ENCODE data around the gene WNT4. TPM values are rescaled to one million over a fixed set of nuclear protein-coding genes. Genes with fewer than 3 reads are reported as not detected.

Gene WNT4
- total and polyA plus RNA-seq, 10 of the 15 experiments (the other 5 are each of a cell fraction or from before 2014, with no cell fraction given), result 0.01 TPM; not detected in 9

DNA sequence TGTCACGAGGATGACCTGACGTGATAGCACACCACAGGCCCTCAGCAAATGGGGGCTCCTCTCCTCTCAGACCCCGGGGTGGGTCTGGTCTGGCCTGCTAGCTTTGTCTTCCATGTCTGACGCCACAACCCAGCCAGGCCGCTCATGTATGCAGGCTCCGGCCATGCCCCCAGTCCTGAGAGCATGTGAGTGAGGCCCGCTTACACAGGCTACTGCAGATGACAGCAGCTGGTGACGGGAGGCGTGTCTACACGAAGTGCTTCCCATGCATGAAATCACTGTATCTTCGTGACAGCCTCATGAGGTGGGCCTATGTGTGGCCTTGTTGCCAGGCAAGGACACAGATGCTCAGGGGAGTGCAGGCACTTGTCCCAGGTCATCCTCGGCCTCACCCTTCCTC, 16.4 kb downstream of the WNT4 start:
- Histone ChIP-seq H3K4me2 (ENCODE audit: control insufficient read depth, insufficient read depth) (no peak overlapping the region), H3K79me2 (ENCODE audit: control insufficient read depth, insufficient read depth, low read length) (no peaks in the 10 kb centered on the region), H3K4me1 (ENCODE audit: control insufficient read depth, insufficient read depth, low read length) (no peaks in the 10 kb centered on the region), H3K27me3 (replicated peaks in 1 of 2; ENCODE audit: control insufficient read depth in 2 of 2, insufficient read depth in 2 of 2, low read length in 1 of 2) (no peaks in the 10 kb centered on the region), H3K36me3 (ENCODE audit: control insufficient read depth in 2 of 2, insufficient read depth in 2 of 2, low read length in 1 of 2) (no peaks in the 10 kb centered on the region; a peak in 1 of 4 replicates), H3K27ac (ENCODE audit: control insufficient read depth, insufficient read depth) (no peak overlapping the region), H3K4me3 (no peak overlapping the region), H3K9ac (ENCODE audit: control insufficient read depth, insufficient read depth, low read length) (no peak overlapping the region), H2AFZ (ENCODE audit: control insufficient read depth, low read depth, low read length) (no peak overlapping the region), H4K20me1 (ENCODE audit: control insufficient read depth, insufficient read depth) (no peaks in the 10 kb centered on the region), H3K9me3 (replicated peaks; ENCODE audit: control insufficient read depth, insufficient read depth, low read length) (no peaks in the 10 kb centered on the region)
- ChIA-PET SMC1A (ENCODE audit: uncharacterized antibody, unreplicated experiment) (no interaction called here), RAD21 (ENCODE audit: unreplicated experiment) (no interaction called here), CTCF (no interaction called here), POLR2A (no interaction called here)
- no peak for TF ChIP-seq FOXK2 (IDR thresholded peaks at IDR 0.05)
- TF ChIP-seq RUNX3 (IDR thresholded peaks at IDR 0.05; ENCODE audit: low read length), result no peak
- in situ Hi-C loops (cut with MboI), result no loop called here
- FAIRE-seq (no peak), ATAC-seq (0 out of 3 replicates have a peak, but pooled peaks have one; percentile 19), DNase-seq (ENCODE audit: low read depth, low spot score) (no peak)
- WGBS (ENCODE audit: insufficient coverage, insufficient replicate concordance, low lambda C conversion rate, missing lambda C conversion rate), result 60% methylated on average over 12 of the region's 12 CpGs
- BruUV-seq (replicated peaks), result no TSS peak
- intact Hi-C loops (cut with micrococcal nuclease; ENCODE audit: unreplicated experiment), result no loop called here

DNA sequence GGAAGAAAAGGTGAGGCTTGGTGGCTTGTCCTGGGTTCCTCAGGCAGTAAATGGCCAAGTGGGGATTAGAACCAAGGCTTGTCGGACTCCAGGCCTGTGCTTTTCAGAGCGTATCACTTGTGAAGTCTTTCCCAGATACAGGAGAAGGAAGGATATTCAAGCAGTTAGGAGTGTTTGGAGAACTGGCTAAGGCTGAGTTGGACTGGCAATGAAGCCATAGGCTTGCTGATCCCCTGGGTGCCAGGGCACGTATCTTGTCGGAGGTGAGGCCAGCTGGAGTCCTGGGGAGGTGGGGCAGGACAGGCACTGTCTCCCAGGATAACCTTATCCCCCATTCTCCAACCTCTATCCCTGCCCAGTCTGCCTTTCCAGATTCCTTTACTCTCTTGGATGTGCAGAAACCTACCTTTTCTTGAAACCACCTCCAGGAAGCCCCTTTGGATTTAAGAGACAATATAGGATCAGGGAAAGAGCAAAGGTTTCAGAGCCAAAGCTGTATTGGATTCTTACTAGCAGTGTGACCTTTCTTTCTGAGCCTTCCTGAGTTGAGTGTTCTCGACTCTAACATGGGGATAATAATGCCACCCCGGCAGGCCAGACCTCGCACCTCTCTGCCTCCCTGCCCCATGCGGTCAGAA, 18.2 kb downstream of the WNT4 start:
- Histone ChIP-seq H2AFZ (ENCODE audit: control insufficient read depth, low read depth, low read length) (no peak overlapping the region), H3K4me2 (ENCODE audit: control insufficient read depth, insufficient read depth) (no peak overlapping the region), H4K20me1 (ENCODE audit: control insufficient read depth, insufficient read depth) (no peaks in the 10 kb centered on the region; the same call in 1 of the 2 replicates), H3K27ac (ENCODE audit: control insufficient read depth, insufficient read depth) (no peak overlapping the region), H3K79me2 (ENCODE audit: control insufficient read depth, insufficient read depth, low read length) (no peaks in the 10 kb centered on the region), H3K36me3 (ENCODE audit: control insufficient read depth in 2 of 2, insufficient read depth in 2 of 2, low read length in 1 of 2) (peaks cover 0 to 5% of the 10 kb centered on the region in 2 experiments; a peak in 3 of 4 replicates), H3K9me3 (replicated peaks; ENCODE audit: control insufficient read depth, insufficient read depth, low read length) (no peaks in the 10 kb centered on the region), H3K27me3 (replicated peaks in 1 of 2; ENCODE audit: control insufficient read depth in 2 of 2, insufficient read depth in 2 of 2, low read length in 1 of 2) (no peaks in the 10 kb centered on the region), H3K9ac (ENCODE audit: control insufficient read depth, insufficient read depth, low read length) (no peak overlapping the region), H3K4me3 (no peak overlapping the region), H3K4me1 (ENCODE audit: control insufficient read depth, insufficient read depth, low read length) (peaks cover 2% of the 10 kb centered on the region; the same call in 1 of the 2 replicates)
- ATAC-seq (no peak), DNase-seq (ENCODE audit: low read depth, low spot score) (no peak), FAIRE-seq (no peak)
- ChIA-PET RAD21 (ENCODE audit: unreplicated experiment) (no interaction called here), POLR2A (interaction anchor here (0.6 kb wide), 1 partner anchor 925 kb away, joined by 5 read pairs; no protein-coding TSS in a partner anchor), SMC1A (ENCODE audit: uncharacterized antibody, unreplicated experiment) (no interaction called here), CTCF (no interaction called here)
- in situ Hi-C loops (cut with MboI) (no loop called here), intact Hi-C loops (cut with micrococcal nuclease; ENCODE audit: unreplicated experiment) (no loop called here)
- WGBS (ENCODE audit: insufficient coverage, insufficient replicate concordance, low lambda C conversion rate, missing lambda C conversion rate), result 80% methylated on average over 8 of the region's 8 CpGs
- no TSS peak for BruUV-seq (replicated peaks)
- no peak for TF ChIP-seq TAF1 (IDR thresholded peaks at IDR 0.05; ENCODE audit: borderline replicate concordance, low read depth, low read length)
- no peak for TF ChIP-seq CHD4 (IDR thresholded peaks at IDR 0.05)
- no peak for TF ChIP-seq CHD1 (IDR thresholded peaks at IDR 0.05; ENCODE audit: low read depth, low read length)
- TF ChIP-seq, protein P1, sequence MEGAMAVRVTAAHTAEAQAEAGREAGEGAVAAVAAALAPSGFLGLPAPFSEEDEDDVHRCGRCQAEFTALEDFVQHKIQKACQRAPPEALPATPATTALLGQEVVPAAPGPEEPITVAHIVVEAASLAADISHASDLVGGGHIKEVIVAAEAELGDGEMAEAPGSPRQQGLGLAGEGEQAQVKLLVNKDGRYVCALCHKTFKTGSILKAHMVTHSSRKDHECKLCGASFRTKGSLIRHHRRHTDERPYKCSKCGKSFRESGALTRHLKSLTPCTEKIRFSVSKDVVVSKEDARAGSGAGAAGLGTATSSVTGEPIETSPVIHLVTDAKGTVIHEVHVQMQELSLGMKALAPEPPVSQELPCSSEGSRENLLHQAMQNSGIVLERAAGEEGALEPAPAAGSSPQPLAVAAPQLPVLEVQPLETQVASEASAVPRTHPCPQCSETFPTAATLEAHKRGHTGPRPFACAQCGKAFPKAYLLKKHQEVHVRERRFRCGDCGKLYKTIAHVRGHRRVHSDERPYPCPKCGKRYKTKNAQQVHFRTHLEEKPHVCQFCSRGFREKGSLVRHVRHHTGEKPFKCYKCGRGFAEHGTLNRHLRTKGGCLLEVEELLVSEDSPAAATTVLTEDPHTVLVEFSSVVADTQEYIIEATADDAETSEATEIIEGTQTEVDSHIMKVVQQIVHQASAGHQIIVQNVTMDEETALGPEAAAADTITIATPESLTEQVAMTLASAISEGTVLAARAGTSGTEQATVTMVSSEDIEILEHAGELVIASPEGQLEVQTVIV (IDR thresholded peaks at IDR 0.05; ENCODE audit: borderline replicate concordance, partially characterized antibody), result no peak
- TF ChIP-seq SPI1 (IDR thresholded peaks at IDR 0.05; ENCODE audit: borderline replicate concordance, insufficient read depth, low read depth, low read length), result no peak
- no peak for TF ChIP-seq BCL11A (IDR thresholded peaks at IDR 0.05; ENCODE audit: low read depth, low read length)
- TF ChIP-seq, protein P2, sequence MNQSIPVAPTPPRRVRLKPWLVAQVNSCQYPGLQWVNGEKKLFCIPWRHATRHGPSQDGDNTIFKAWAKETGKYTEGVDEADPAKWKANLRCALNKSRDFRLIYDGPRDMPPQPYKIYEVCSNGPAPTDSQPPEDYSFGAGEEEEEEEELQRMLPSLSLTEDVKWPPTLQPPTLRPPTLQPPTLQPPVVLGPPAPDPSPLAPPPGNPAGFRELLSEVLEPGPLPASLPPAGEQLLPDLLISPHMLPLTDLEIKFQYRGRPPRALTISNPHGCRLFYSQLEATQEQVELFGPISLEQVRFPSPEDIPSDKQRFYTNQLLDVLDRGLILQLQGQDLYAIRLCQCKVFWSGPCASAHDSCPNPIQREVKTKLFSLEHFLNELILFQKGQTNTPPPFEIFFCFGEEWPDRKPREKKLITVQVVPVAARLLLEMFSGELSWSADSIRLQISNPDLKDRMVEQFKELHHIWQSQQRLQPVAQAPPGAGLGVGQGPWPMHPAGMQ (IDR thresholded peaks at IDR 0.05; ENCODE audit: borderline replicate concordance), result no peak
- TF ChIP-seq NFXL1 (IDR thresholded peaks at IDR 0.05; ENCODE audit: borderline replicate concordance), result no peak
- no peak for TF ChIP-seq KDM1A (IDR thresholded peaks at IDR 0.05; ENCODE audit: borderline replicate concordance)
- no peak for TF ChIP-seq SIX5 (IDR thresholded peaks at IDR 0.05; ENCODE audit: low read depth, low read length, severe bottlenecking)
